Esophagus mucosa (tissue), 1 donor: ENCODE data around the gene MATN1. TPM values are rescaled to one million over a fixed set of nuclear protein-coding genes. Genes with fewer than 3 reads are reported as not detected.
A peak's percentile ranks its signal among the peaks of the same experiment; 100 is the strongest.

ENCODE experiments used
- ATAC-seq: fragments of 200-7000 bp; cut with Tn5 transposase; one replicate; pipeline ENCODE4 v1.9.1; 2020
- total RNA-seq: library from RNA; stranded (reverse); gene quantifications from one replicate; pipeline ENCODE4 v1.2.4, GENCODE V29; 2023
- donor health status: DM: yes; HTN: yes; CAD: no.

The MATN1 gene
- total RNA-seq, 1 donor from 2014 or later, result not detected

- ATAC-seq, result no peak
Observed at GRCh38 chr1:30731109-30731805, 7.9 kb upstream of the MATN1 start.

GRCh38 chr1:30730346-30731108, 7.1 kb upstream of the MATN1 start:
- ATAC-seq, result peak; percentile 12

GRCh38 chr1:30729901-30730300, 6.5 kb upstream of the MATN1 start:
- ATAC-seq, result peak; percentile 6

- ATAC-seq, result no peak
Observed at GRCh38 chr1:30728832-30729638, 5.7 kb upstream of the MATN1 start.

- no peak for ATAC-seq
Observed at GRCh38 chr1:30728340-30728739, 5.0 kb upstream of the MATN1 start.

- no peak for ATAC-seq
Observed at GRCh38 chr1:30727824-30728223, 4.4 kb upstream of the MATN1 start.

DNA sequence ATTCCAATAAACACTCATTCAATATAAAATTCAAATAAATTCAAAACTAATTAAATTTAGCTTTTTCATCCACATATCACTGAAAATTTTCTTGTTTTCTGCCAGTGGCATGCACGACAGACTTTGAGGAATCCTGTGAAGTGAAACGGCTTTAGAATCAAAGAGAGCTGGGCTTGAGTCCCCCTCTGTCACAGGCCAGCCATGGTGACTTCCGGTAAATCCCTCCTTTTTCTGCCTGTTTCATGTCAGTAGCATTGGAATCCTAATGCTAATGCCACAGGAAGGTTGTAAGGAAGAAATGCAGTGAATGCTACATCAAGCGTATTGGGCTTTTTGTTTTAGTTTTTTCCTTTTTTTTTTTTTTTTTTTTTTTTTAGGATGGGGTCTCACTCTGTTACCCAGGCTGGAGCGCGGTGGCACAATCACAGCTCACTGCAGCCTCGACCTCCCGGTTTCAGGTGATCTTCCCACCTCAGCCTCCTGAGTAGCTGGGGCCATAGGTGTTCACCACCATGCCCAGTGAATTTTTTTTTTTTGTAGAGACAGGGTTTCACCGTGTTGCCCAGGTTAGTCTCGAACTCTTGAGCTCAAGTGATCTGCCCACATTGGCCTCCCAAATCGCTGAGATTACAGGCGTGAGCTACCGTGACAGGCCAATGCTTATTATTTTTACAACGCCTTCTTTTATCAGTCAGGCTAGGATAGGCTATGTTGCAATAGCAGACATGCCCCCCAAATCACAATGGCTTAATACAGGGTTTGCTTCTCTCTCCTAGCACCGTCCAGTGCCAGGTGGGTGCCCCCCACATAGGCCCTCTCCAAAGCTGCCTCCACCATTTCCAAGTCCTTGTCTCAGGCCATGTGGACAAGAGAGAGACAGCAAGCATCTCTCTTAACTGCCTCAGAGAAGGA, 3.6 kb upstream of the MATN1 start:
- no peak for ATAC-seq

GRCh38 chr1:30726236-30726635, 2.9 kb upstream of the MATN1 start:
- ATAC-seq, result no peak

DNA sequence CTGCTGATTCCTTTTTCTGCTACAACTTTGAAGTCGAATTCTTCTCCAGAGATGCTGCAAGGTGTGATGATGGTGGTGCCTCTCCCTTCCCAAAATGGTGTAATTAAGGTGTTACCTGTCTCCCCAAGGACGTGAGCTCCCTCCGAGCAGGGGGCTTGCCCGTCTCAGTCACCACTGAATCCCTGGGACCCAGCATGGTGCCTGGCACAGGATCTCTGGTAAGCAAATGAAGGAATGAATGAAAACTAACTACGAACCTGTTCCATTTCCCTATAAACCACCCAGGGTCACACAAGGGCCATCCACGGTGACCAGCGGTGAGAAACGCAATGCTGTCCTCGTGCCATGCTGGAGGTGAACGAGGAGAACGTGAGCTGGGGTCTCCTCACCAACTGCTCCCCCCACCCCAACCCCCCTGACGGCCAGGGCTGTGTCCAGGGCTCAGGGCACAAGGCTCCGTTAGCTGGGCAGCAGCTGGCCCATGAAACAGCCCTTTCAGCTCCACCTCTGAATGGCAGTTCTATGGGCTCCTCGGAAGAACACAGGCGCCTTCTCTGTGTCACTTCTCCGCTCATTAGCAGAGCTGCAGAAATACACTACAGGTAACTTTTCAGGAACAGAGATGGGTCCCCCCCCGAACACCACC, 2.2 kb upstream of the MATN1 start:
- no peak for ATAC-seq

- ATAC-seq, result no peak
Observed at GRCh38 chr1:30724655-30725421, 1.5 kb upstream of the MATN1 start.

- no peak for ATAC-seq
Observed at GRCh38 chr1:30724175-30724574, 790 bp upstream of the MATN1 start.

DNA sequence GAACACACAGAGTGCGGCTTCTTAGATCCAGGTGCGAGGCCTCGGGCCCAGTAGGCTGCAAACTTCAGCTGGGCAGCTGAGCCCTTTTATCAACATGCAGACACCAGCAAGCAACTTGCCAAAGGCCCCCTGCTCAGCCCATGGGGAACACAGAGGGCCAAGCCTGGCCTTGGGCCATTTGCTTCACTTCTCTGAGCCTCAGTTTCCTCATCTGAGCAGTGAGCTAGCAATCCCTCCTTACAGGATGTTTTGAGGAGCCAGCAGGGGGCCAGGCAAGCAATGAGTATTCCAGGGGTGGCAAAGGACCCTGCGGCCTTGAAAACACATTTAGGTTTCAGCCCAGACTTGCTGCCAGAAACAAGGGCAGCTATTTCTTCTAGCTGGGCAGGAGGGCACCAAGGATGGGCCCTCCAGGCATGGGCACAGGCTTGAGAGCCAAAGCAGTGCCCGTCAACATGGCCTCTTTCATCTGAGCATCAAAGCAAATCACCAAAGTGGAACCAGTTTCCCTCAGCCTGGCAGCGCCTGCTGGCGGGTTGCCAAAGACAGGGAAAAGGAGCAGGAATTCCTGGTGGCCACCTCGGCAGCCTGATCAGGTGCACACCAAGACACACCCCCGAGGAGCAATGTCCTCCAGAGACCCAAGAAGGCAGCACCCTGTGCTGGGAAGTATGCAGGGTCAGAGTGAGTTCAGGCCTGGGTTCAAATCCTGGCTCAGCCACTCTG, 1.4 kb downstream of the MATN1 start:
- no peak for ATAC-seq

DNA sequence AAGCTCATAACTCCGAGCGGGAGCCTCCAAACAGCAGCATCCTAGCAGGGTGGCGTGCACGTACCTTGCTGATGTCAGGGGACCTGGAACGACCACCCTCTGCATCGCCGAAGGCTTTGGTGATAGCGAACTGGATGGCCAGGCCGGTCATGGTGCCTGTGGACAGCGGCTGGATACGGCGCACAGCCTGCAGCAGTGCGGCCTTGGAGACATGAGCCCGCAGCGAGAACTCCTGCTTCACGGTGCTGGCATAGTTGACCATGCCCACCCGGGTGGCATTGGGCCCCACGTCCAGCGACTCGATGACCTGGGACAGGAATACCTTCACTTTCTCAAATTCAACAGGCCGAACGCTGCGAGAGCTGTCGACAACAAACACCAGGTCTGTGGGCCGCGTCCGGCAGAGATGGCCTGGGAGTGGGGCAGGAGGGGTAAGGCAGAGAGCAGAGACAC, 2.0 kb downstream of the MATN1 start:
- no peak for ATAC-seq

DNA sequence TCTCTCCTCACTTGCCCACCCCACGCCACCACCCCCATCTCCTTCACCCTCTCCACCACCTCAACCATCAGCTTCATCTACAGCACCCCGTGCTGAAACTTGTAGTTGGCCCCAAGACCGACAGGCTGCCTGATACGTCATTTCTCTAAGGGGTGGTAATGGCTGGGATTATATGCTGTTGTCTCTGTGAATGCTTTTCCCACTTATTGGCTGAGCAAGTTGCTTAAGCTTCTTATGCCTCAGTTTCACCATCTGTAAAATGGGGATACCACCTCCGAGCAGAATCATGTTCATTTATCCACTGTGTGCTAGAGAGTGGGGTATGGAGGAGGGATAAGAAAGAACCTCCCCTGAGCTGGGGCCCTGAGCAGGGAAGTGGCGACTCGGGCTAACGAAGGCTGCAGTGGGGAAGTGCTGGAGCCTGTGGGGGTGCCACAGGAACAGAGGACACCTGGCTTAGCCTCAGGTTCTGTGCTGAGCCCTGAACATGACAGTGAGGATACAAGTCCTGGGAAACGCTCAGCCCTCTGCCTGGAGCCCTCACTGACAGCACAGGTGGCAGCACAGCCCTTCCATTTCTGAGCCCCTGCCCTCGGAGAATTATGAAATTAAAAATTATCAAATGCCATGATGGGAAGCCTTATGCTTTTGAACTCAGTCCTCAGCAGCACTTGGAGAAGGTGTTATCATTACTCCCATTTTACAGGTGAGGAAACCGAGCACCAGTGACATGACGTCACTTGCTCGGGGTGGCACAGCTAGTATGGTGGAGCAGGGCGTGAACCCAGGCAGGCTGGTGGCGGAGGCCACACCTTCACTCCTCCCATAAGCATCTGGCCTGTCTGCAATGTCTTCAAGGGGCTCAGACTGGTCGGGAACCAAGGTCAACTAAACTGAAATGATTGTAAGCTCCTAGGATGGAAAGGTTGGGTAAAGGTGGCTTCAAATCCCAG, 2.8 kb downstream of the MATN1 start:
- no peak for ATAC-seq

DNA sequence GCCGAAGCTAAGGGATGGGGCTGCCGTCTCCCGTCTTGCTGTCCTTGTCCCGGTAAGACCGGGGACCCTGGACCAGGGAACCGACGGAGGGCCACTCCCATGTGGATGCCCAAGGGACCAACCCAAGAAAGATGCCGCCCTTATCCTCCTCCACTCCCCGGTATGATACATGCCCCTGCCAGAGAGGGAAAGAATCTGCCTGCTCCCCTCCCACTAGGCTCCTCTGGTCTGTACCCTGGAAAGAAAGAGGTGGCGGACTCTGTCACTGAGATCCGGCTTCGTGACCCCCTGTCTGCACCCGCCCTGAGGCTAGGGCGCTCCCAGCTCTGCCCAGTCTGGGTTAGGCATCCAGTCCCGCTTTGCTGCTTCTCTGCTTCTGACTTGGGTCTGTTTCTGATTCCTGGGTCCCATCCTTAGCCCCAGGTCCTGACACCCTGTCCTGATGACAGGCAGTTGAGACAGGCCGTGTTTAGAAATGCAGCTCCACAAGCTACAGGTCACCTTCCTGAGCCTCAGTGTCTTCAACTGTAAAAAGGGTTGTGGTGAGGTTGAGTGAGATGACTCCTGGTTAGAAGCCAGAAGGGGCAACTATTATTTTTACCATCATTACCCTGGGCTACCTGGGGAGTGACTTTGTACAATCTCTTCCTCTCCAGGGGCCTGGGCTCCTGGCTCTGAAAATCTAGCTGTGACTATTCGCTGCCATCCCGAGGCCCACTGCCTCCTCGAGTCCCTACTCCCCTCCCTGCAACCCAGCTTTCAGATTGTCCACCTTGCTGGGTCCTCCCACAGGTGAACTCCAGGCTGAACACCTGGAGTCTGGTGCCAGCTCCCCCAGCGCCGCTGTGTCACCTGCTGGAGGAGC, 3.7 kb downstream of the MATN1 start:
- ATAC-seq, result no peak

- peak; percentile 85 for ATAC-seq
Observed at GRCh38 chr1:30718636-30719405, 4.6 kb downstream of the MATN1 start.

DNA sequence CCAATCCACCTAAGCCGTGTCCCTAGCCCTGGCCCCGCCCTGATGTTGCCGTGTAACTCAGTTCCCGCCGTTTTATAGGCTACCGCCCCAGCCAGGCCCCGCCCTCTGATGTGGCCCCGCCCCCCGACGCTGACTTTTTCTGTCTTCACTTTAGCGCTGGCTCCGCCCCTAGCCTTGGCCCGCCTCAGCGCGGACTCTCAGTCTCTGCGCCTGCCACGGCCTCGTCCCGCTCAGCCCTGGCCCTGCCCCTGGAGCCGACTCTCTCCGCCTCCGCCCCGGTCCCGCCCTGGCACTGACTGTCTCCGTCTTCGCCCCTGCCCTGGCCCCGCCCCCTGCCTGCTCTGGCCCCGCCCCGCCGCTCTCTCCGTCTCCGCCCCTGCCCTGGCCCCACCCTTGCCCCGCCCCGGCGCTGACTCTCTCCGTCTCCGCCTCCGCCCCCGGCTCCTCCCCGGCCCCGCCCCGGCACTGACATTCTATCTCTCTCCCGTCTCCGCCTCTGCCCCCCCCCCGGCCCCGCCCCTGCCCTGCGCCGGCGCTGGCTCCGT, 5.2 kb downstream of the MATN1 start:
- ATAC-seq, result peak; percentile 90
